Progenitor cell of endocrine pancreas (in vitro differentiated cells): Measurements from ENCODE around the gene NAPB. TPM values are rescaled to one million over a fixed set of nuclear protein-coding genes. Genes with fewer than 3 reads are reported as not detected.

Experiments used
- DNase-seq: peaks from one replicate; pipeline ENCODE4 v3.0.0; 2021; ENCODE audit warnings: low spot score; ENCODE audit not compliant: unreplicated experiment
- H3K27ac Mint-ChIP-seq: 2 replicates; pipeline ENCODE4 v1.8.0; 2021; ENCODE audit warnings: mild to moderate bottlenecking, moderate library complexity, mixed read lengths
- H3K27me3 Mint-ChIP-seq: 2 replicates; pipeline ENCODE4 v1.8.0; 2021; ENCODE audit warnings: mixed read lengths
- H3K36me3 Mint-ChIP-seq: 2 replicates; pipeline ENCODE4 v1.8.0; 2022; ENCODE audit warnings: mixed read lengths; ENCODE audit not compliant: insufficient read depth
- H3K4me1 Mint-ChIP-seq: 2 replicates; pipeline ENCODE4 v1.8.0; 2021; ENCODE audit warnings: low read depth, mixed read lengths
- H3K4me3 Mint-ChIP-seq: 2 replicates; pipeline ENCODE4 v1.8.0; 2021; ENCODE audit warnings: low read depth, mild to moderate bottlenecking, moderate library complexity, mixed read lengths
- H3K9me3 Mint-ChIP-seq: 2 replicates; pipeline ENCODE4 v1.8.0; 2021; ENCODE audit warnings: low read depth, mixed read lengths
- CTCF ChIP-seq: fragments of 200-600 bp; sonication (generic); IDR thresholded peaks from one replicate; pipeline ENCODE4 v1.5.0; 2021; ENCODE audit warnings: antibody characterized with exemption, mild to moderate bottlenecking; ENCODE audit not compliant: unreplicated experiment
- total RNA-seq: library from RNA; stranded (reverse); gene quantifications from 2 replicates; pipeline ENCODE4 v1.2.1, GENCODE V29; 2021

NAPB gene
- total RNA-seq, 1 donor from 2014 or later = 22.2 TPM

GRCh38 chr20:23404196-23404595, 17.1 kb downstream of the NAPB start:
- H3K27me3 Mint-ChIP-seq = no peaks in the 10 kb centered on the region
- peaks cover 1% of the 10 kb centered on the region for H3K4me1 Mint-ChIP-seq
- no peak for DNase-seq
- peaks cover 6% of the 10 kb centered on the region for H3K36me3 Mint-ChIP-seq
- TF ChIP-seq CTCF = no peak
- H3K4me3 Mint-ChIP-seq = no peak overlapping the region
- H3K9me3 Mint-ChIP-seq = no peaks in the 10 kb centered on the region
- H3K27ac Mint-ChIP-seq = no peak overlapping the region

- Mint-ChIP-seq H3K4me3 (no peak overlapping the region), H3K9me3 (no peaks in the 10 kb centered on the region), H3K27ac (no peak overlapping the region), H3K36me3 (peaks cover 6% of the 10 kb centered on the region), H3K27me3 (no peaks in the 10 kb centered on the region), H3K4me1 (no peaks in the 10 kb centered on the region)
- no peak for TF ChIP-seq CTCF
- no peak for DNase-seq
These were observed 17.5 kb downstream of the NAPB start for GRCh38 chr20:23403751-23404150.

GRCh38 chr20:23401051-23401450, 20.2 kb downstream of the NAPB start:
- no peaks in the 10 kb centered on the region for H3K9me3 Mint-ChIP-seq
- DNase-seq = no peak
- peaks cover 6% of the 10 kb centered on the region for H3K36me3 Mint-ChIP-seq
- no peaks in the 10 kb centered on the region for H3K27me3 Mint-ChIP-seq
- no peak overlapping the region for H3K27ac Mint-ChIP-seq
- no peak for TF ChIP-seq CTCF
- H3K4me3 Mint-ChIP-seq = no peak overlapping the region
- no peaks in the 10 kb centered on the region for H3K4me1 Mint-ChIP-seq

GRCh38 chr20:23399568-23400241, 21.6 kb downstream of the NAPB start:
- peaks cover 10% of the 10 kb centered on the region for H3K36me3 Mint-ChIP-seq
- no peak overlapping the region for H3K27ac Mint-ChIP-seq
- TF ChIP-seq CTCF = peak; percentile 15
- no peak overlapping the region for H3K4me3 Mint-ChIP-seq
- H3K9me3 Mint-ChIP-seq = no peaks in the 10 kb centered on the region
- H3K27me3 Mint-ChIP-seq = no peaks in the 10 kb centered on the region
- DNase-seq = no peak
- no peaks in the 10 kb centered on the region for H3K4me1 Mint-ChIP-seq

- DNase-seq = no peak
- Mint-ChIP-seq H3K36me3 (peaks cover 21% of the 10 kb centered on the region), H3K9me3 (no peaks in the 10 kb centered on the region), H3K27ac (no peak overlapping the region), H3K4me3 (no peak overlapping the region), H3K27me3 (no peaks in the 10 kb centered on the region), H3K4me1 (no peaks in the 10 kb centered on the region)
- TF ChIP-seq CTCF = no peak
These were observed 23.3 kb downstream of the NAPB start for GRCh38 chr20:23397961-23398360.
